ENCODE results near the gene PHETA2. TPM values are rescaled to one million over a fixed set of nuclear protein-coding genes. Genes with fewer than 3 reads are reported as not detected.
A peak's percentile ranks its signal among the peaks of the same experiment; 100 is the strongest.
"Not testable (repeated sequence)": the region's sequence is repeated elsewhere in the genome, so short reads cannot be mapped to it uniquely, and the experiment has no call there.

Gene PHETA2
- total RNA-seq, 1 experiment from 2014 or later: 1.3 TPM

- H3K27me3 Mint-ChIP-seq (ENCODE audit: unreplicated experiment): no peaks in the 10 kb centered on the region
- peak overlapping the region; percentile 96 for H3K4me3 Mint-ChIP-seq (ENCODE audit: low read depth, unreplicated experiment)
- DNase-seq: no peak
- CTCF ChIA-PET: interaction anchor here (0.6 to 2.5 kb wide), 7 partner anchors 12 to 684 kb away, joined by 3 to 17 read pairs (median 6); partner anchors contain the start of genes NAGA and SMDT1
- H3K27ac Mint-ChIP-seq (ENCODE audit: unreplicated experiment): peak overlapping the region; percentile 96
- intact Hi-C loops (cut with micrococcal nuclease; ENCODE audit: unreplicated experiment): loop anchor here (2.0 kb wide), 1 partner anchor 345 kb away; no protein-coding TSS in a partner anchor
- no peak for TF ChIP-seq CTCF (IDR thresholded peaks at IDR 0.05; ENCODE audit: unreplicated experiment)
- H3K9me3 Mint-ChIP-seq (ENCODE audit: low read depth, unreplicated experiment): no peaks in the 10 kb centered on the region
- peaks cover 15% of the 10 kb centered on the region for H3K4me1 Mint-ChIP-seq (ENCODE audit: low read depth, unreplicated experiment)
- H3K36me3 Mint-ChIP-seq (ENCODE audit: insufficient read depth, unreplicated experiment): peaks cover 39% of the 10 kb centered on the region
- TSS peak; percentile 36 for BruUV-seq (replicated peaks)
Observed at GRCh38 chr22:42091455-42091782, 17.4 kb downstream of the PHETA2 start.

DNA sequence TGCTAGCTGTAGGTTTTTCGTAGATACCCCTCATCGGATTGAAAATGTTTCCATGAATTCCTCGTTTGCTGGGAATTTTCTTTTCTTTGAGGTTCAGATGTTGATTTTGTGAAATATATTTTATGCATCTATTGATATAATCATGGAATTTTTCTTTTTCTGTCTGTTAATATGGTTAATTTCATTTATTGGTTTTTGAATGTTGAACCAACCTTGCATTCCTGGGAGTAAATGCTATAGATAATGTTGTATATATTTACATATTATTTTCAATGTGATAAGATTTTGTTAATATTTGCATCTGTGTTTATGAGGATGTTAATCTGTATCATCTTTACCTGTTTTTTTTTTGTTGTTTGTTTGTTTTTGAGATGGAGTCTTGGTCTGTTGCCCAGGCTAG, 27.2 kb downstream of the PHETA2 start:
- DNase-seq: no peak
- intact Hi-C loops (cut with micrococcal nuclease; ENCODE audit: unreplicated experiment): no loop called here
- no peaks in the 10 kb centered on the region for H3K27me3 Mint-ChIP-seq (ENCODE audit: unreplicated experiment)
- H3K4me3 Mint-ChIP-seq (ENCODE audit: low read depth, unreplicated experiment): no peak overlapping the region
- CTCF ChIA-PET: interaction anchor here (0.7 kb wide), 1 partner anchor 845 kb away, joined by 3 read pairs; no protein-coding TSS in a partner anchor
- BruUV-seq (replicated peaks): no TSS peak
- peaks cover 3% of the 10 kb centered on the region for H3K9me3 Mint-ChIP-seq (ENCODE audit: low read depth, unreplicated experiment)
- no peak for TF ChIP-seq CTCF (IDR thresholded peaks at IDR 0.05; ENCODE audit: unreplicated experiment)
- no peaks in the 10 kb centered on the region for H3K4me1 Mint-ChIP-seq (ENCODE audit: low read depth, unreplicated experiment)
- H3K36me3 Mint-ChIP-seq (ENCODE audit: insufficient read depth, unreplicated experiment): no peaks in the 10 kb centered on the region
- no peak overlapping the region for H3K27ac Mint-ChIP-seq (ENCODE audit: unreplicated experiment)

DNA sequence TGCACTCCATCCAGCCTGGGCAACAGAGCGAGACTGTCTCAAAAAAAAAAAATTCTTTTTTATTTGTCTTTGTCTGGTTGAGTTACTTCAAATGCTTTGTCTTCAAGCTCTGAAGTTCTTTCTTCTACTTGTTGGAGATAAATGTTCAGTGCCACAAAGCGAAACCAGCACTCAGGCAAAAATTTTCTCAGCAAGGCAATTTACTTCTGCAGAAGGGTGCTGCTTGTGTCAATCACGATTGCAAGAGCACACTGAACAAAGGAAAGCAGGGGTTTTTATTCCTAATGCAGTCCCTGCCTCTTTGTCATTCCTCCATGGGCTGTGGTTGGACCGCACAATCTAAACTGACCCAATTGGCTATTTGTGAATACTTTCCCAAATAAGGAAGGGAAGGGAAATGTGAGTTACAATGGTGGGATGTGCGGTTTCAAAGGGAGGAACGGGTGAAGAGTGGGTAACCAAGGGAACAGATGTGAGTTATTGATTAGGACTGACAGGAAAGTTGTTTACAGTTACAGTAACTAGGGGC, 30.3 kb downstream of the PHETA2 start:
- H3K9me3 Mint-ChIP-seq (ENCODE audit: low read depth, unreplicated experiment); BruUV-seq (replicated peaks); H3K4me3 Mint-ChIP-seq (ENCODE audit: low read depth, unreplicated experiment); DNase-seq; intact Hi-C loops (cut with micrococcal nuclease; ENCODE audit: unreplicated experiment); H3K4me1 Mint-ChIP-seq (ENCODE audit: low read depth, unreplicated experiment); H3K36me3 Mint-ChIP-seq (ENCODE audit: insufficient read depth, unreplicated experiment); CTCF ChIA-PET; H3K27me3 Mint-ChIP-seq (ENCODE audit: unreplicated experiment); H3K27ac Mint-ChIP-seq (ENCODE audit: unreplicated experiment): not testable (repeated sequence)

GRCh38 chr22:42108848-42109247, 34.8 kb downstream of the PHETA2 start:
- H3K9me3 Mint-ChIP-seq (ENCODE audit: low read depth, unreplicated experiment): no peaks in the 10 kb centered on the region
- TF ChIP-seq CTCF (IDR thresholded peaks at IDR 0.05; ENCODE audit: unreplicated experiment): no peak
- no peak for DNase-seq
- CTCF ChIA-PET: no interaction called here
- H3K27ac Mint-ChIP-seq (ENCODE audit: unreplicated experiment): no peak overlapping the region
- no peaks in the 10 kb centered on the region for H3K27me3 Mint-ChIP-seq (ENCODE audit: unreplicated experiment)
- no peaks in the 10 kb centered on the region for H3K4me1 Mint-ChIP-seq (ENCODE audit: low read depth, unreplicated experiment)
- no TSS peak for BruUV-seq (replicated peaks)
- no peaks in the 10 kb centered on the region for H3K36me3 Mint-ChIP-seq (ENCODE audit: insufficient read depth, unreplicated experiment)
- intact Hi-C loops (cut with micrococcal nuclease; ENCODE audit: unreplicated experiment): no loop called here
- no peak overlapping the region for H3K4me3 Mint-ChIP-seq (ENCODE audit: low read depth, unreplicated experiment)

DNA sequence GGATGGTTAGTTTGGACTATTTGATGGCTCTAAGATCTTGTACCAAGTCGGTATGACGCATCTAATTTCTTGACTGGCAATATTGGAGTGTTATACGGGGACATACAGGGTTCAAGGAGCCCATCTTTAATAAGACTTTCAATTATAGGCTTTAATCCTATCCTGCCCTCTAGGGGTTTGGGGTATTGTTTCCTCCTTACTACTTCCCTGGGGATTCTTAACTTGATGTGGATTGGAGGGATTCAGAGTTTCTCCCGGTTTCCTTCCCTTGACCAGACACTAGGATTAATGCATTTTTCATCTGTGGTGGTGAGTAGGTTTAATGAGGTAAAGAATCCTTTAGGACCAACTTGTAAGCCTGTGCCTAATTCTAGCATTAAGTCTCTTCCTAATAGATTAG, 37.8 kb downstream of the PHETA2 start:
- DNase-seq: no peak
- Mint-ChIP-seq H3K36me3 (ENCODE audit: insufficient read depth, unreplicated experiment) (no peaks in the 10 kb centered on the region), H3K9me3 (ENCODE audit: low read depth, unreplicated experiment) (no peaks in the 10 kb centered on the region), H3K4me1 (ENCODE audit: low read depth, unreplicated experiment) (no peaks in the 10 kb centered on the region), H3K27me3 (ENCODE audit: unreplicated experiment) (no peaks in the 10 kb centered on the region), H3K4me3 (ENCODE audit: low read depth, unreplicated experiment) (no peak overlapping the region), H3K27ac (ENCODE audit: unreplicated experiment) (no peak overlapping the region)
- BruUV-seq (replicated peaks): no TSS peak
- TF ChIP-seq CTCF (IDR thresholded peaks at IDR 0.05; ENCODE audit: unreplicated experiment): no peak
- CTCF ChIA-PET: interaction anchor here (1.7 kb wide), 1 partner anchor 21 kb away, joined by 10 read pairs; the partner anchor contains the start of gene NDUFA6
- intact Hi-C loops (cut with micrococcal nuclease; ENCODE audit: unreplicated experiment): no loop called here

DNA sequence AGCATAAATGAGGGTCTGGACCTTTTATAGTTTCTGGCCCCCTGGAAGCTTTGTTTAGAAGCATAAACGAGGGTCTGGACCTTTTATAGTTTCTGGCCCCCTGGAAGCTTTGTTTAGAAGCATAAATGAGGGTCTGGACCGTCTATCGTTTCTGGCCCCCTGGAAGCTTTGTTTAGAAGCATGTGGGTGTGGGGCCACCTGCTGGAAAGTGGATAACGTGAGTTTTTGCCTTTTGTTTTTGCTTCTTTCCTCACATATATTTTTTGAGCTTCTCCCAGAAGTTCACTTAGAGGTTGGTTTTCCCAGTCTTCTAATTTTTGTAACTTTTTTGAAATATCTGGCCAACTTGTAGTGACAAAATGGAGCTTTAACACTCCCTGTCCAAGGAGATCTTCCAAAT, 38.7 kb downstream of the PHETA2 start:
- CTCF ChIA-PET: interaction anchor here (0.6 to 1.7 kb wide), 4 partner anchors 10 to 187 kb away, joined by 3 to 10 read pairs (median 6); partner anchors contain the start of gene NDUFA6
- H3K4me1 Mint-ChIP-seq (ENCODE audit: low read depth, unreplicated experiment); DNase-seq; intact Hi-C loops (cut with micrococcal nuclease; ENCODE audit: unreplicated experiment); H3K4me3 Mint-ChIP-seq (ENCODE audit: low read depth, unreplicated experiment); H3K9me3 Mint-ChIP-seq (ENCODE audit: low read depth, unreplicated experiment); BruUV-seq (replicated peaks); H3K27ac Mint-ChIP-seq (ENCODE audit: unreplicated experiment); H3K27me3 Mint-ChIP-seq (ENCODE audit: unreplicated experiment); H3K36me3 Mint-ChIP-seq (ENCODE audit: insufficient read depth, unreplicated experiment): not testable (repeated sequence)

All from Calu3 (cell line).